Measurements from ENCODE around the gene KIF16B. TPM values are rescaled to one million over a fixed set of nuclear protein-coding genes. Genes with fewer than 3 reads are reported as not detected.

The KIF16B gene
- total RNA-seq, 1 donor from 2014 or later: 7.0 TPM

GRCh38 chr20:16581241-16581640 is 8.0 kb upstream of the KIF16B start:
- DNase-seq (ENCODE audit: low read depth): no peak
- Mint-ChIP-seq H3K4me1 (ENCODE audit: low read depth, unreplicated experiment) (peaks cover 13% of the 10 kb centered on the region), H3K27me3 (ENCODE audit: low read depth, unreplicated experiment) (no peaks in the 10 kb centered on the region), H3K4me3 (ENCODE audit: unreplicated experiment) (no peak overlapping the region), H3K27ac (ENCODE audit: unreplicated experiment) (no peak overlapping the region), H3K36me3 (ENCODE audit: low read depth, unreplicated experiment) (no peaks in the 10 kb centered on the region), H3K9me3 (ENCODE audit: unreplicated experiment) (no peaks in the 10 kb centered on the region)
- no peaks in the 10 kb centered on the region for H3K4me1 ChIP-seq (ENCODE audit: insufficient read depth, low read length)
- no peaks in the 10 kb centered on the region for H4K20me1 ChIP-seq (ENCODE audit: insufficient read depth, low read length)
- FAIRE-seq: no peak
- no peak overlapping the region for H3K27ac ChIP-seq (ENCODE audit: low read depth, low read length)
- no peaks in the 10 kb centered on the region for H3K9me3 ChIP-seq (ENCODE audit: insufficient read depth, low read depth, low read length)
- TF ChIP-seq, protein P1, sequence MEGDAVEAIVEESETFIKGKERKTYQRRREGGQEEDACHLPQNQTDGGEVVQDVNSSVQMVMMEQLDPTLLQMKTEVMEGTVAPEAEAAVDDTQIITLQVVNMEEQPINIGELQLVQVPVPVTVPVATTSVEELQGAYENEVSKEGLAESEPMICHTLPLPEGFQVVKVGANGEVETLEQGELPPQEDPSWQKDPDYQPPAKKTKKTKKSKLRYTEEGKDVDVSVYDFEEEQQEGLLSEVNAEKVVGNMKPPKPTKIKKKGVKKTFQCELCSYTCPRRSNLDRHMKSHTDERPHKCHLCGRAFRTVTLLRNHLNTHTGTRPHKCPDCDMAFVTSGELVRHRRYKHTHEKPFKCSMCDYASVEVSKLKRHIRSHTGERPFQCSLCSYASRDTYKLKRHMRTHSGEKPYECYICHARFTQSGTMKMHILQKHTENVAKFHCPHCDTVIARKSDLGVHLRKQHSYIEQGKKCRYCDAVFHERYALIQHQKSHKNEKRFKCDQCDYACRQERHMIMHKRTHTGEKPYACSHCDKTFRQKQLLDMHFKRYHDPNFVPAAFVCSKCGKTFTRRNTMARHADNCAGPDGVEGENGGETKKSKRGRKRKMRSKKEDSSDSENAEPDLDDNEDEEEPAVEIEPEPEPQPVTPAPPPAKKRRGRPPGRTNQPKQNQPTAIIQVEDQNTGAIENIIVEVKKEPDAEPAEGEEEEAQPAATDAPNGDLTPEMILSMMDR (IDR thresholded peaks at IDR 0.05; ENCODE audit: insufficient read depth, low read depth, low read length): no peak
- no peak for TF ChIP-seq EZH2 (IDR thresholded peaks at IDR 0.05; ENCODE audit: insufficient read depth, low read length)
- H3K27me3 ChIP-seq (ENCODE audit: insufficient read depth, low read length): no peaks in the 10 kb centered on the region
- H3K4me2 ChIP-seq (ENCODE audit: low read length): no peak overlapping the region
- H3K4me3 ChIP-seq (ENCODE audit: insufficient read depth, low read depth, low read length): no peak overlapping the region
- H3K79me2 ChIP-seq (ENCODE audit: insufficient read depth, low read length): no peaks in the 10 kb centered on the region
- no peak overlapping the region for H3K9ac ChIP-seq (ENCODE audit: low read length)
- no peaks in the 10 kb centered on the region for H3K36me3 ChIP-seq (ENCODE audit: insufficient read depth, low read length)
- H2AFZ ChIP-seq (ENCODE audit: low read depth, low read length): no peak overlapping the region

GRCh38 chr20:16580620-16581019 is 7.4 kb upstream of the KIF16B start:
- no peaks in the 10 kb centered on the region for H3K27me3 ChIP-seq (ENCODE audit: insufficient read depth, low read length)
- H3K9me3 ChIP-seq (ENCODE audit: insufficient read depth, low read depth, low read length): no peaks in the 10 kb centered on the region
- no peaks in the 10 kb centered on the region for H3K4me1 ChIP-seq (ENCODE audit: insufficient read depth, low read length)
- no peaks in the 10 kb centered on the region for H3K79me2 ChIP-seq (ENCODE audit: insufficient read depth, low read length)
- Mint-ChIP-seq H3K27me3 (ENCODE audit: low read depth, unreplicated experiment) (no peaks in the 10 kb centered on the region), H3K36me3 (ENCODE audit: low read depth, unreplicated experiment) (no peaks in the 10 kb centered on the region), H3K4me3 (ENCODE audit: unreplicated experiment) (no peak overlapping the region), H3K9me3 (ENCODE audit: unreplicated experiment) (no peaks in the 10 kb centered on the region), H3K27ac (ENCODE audit: unreplicated experiment) (no peak overlapping the region), H3K4me1 (ENCODE audit: low read depth, unreplicated experiment) (peaks cover 13% of the 10 kb centered on the region)
- H2AFZ ChIP-seq (ENCODE audit: low read depth, low read length): no peak overlapping the region
- no peaks in the 10 kb centered on the region for H4K20me1 ChIP-seq (ENCODE audit: insufficient read depth, low read length)
- DNase-seq (ENCODE audit: low read depth) (no peak), FAIRE-seq (no peak)
- no peak overlapping the region for H3K9ac ChIP-seq (ENCODE audit: low read length)
- no peak for TF ChIP-seq EZH2 (IDR thresholded peaks at IDR 0.05; ENCODE audit: insufficient read depth, low read length)
- TF ChIP-seq, protein P1 (IDR thresholded peaks at IDR 0.05; ENCODE audit: insufficient read depth, low read depth, low read length): no peak
- no peak overlapping the region for H3K4me3 ChIP-seq (ENCODE audit: insufficient read depth, low read depth, low read length)
- no peaks in the 10 kb centered on the region for H3K36me3 ChIP-seq (ENCODE audit: insufficient read depth, low read length)
- H3K27ac ChIP-seq (ENCODE audit: low read depth, low read length): no peak overlapping the region
- H3K4me2 ChIP-seq (ENCODE audit: low read length): no peak overlapping the region

DNA sequence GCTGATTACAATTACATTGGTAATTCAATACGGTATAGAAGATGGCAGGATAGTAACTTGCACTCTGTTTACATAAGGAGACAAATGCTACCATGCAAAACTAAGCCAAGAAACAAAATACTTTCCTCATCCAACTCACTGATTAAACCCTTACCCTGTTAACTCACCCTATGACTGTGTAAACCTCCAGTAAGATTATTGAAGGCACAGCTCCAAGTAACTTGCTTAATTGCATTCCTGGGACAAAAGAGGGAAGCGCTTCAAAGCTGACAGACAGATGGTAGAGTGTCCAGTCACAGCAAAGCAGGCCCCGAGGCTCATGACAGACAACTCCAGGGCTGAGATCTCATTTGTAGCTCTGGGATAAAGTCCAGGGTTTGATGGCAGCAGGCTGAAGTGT is 6.9 kb upstream of the KIF16B start:
- Histone ChIP-seq H3K79me2 (ENCODE audit: insufficient read depth, low read length) (no peaks in the 10 kb centered on the region), H3K27me3 (ENCODE audit: insufficient read depth, low read length) (no peaks in the 10 kb centered on the region), H3K9me3 (ENCODE audit: insufficient read depth, low read depth, low read length) (no peaks in the 10 kb centered on the region), H3K36me3 (ENCODE audit: insufficient read depth, low read length) (no peaks in the 10 kb centered on the region), H2AFZ (ENCODE audit: low read depth, low read length) (no peak overlapping the region), H4K20me1 (ENCODE audit: insufficient read depth, low read length) (no peaks in the 10 kb centered on the region), H3K4me3 (ENCODE audit: insufficient read depth, low read depth, low read length) (no peak overlapping the region), H3K4me1 (ENCODE audit: insufficient read depth, low read length) (peaks cover 4% of the 10 kb centered on the region), H3K4me2 (ENCODE audit: low read length) (no peak overlapping the region), H3K27ac (ENCODE audit: low read depth, low read length) (no peak overlapping the region), H3K9ac (ENCODE audit: low read length) (no peak overlapping the region)
- Mint-ChIP-seq H3K36me3 (ENCODE audit: low read depth, unreplicated experiment) (no peaks in the 10 kb centered on the region), H3K4me3 (ENCODE audit: unreplicated experiment) (no peak overlapping the region), H3K9me3 (ENCODE audit: unreplicated experiment) (no peaks in the 10 kb centered on the region), H3K27me3 (ENCODE audit: low read depth, unreplicated experiment) (no peaks in the 10 kb centered on the region), H3K4me1 (ENCODE audit: low read depth, unreplicated experiment) (peaks cover 13% of the 10 kb centered on the region), H3K27ac (ENCODE audit: unreplicated experiment) (no peak overlapping the region)
- peak; percentile 41 for FAIRE-seq
- DNase-seq (ENCODE audit: low read depth): peak; percentile 64
- TF ChIP-seq, protein P1 (IDR thresholded peaks at IDR 0.05; ENCODE audit: insufficient read depth, low read depth, low read length): no peak
- no peak for TF ChIP-seq EZH2 (IDR thresholded peaks at IDR 0.05; ENCODE audit: insufficient read depth, low read length)

Data from astrocyte (in vitro differentiated cells and primary cell).